HT1080 (cell line): ENCODE measurements around the gene HECTD2. TPM values are rescaled to one million over a fixed set of nuclear protein-coding genes. Genes with fewer than 3 reads are reported as not detected.
"Not testable (repeated sequence)": the region's sequence is repeated elsewhere in the genome, so short reads cannot be mapped to it uniquely, and the experiment has no call there.

Experiments used
- DNase-seq: peaks from one replicate; pipeline ENCODE4 v3.0.0-alpha.2; 2015; ENCODE audit warnings: low read depth
- polyA plus RNA-seq, 2 experiments: library from polyadenylated mRNA; depleted of rRNA; stranded (reverse); fragments of >200 nt; gene quantifications; 2 replicates each; pipeline ENCODE4 v1.2.3, GENCODE V29; 2015
- total RNA-seq: library from RNA; depleted of rRNA; stranded (reverse); fragments of >200 nt; shearing (Covaris generic); gene quantifications from 2 replicates; pipeline ENCODE4 v1.2.3, GENCODE V29; 2014; rRNA removed

The HECTD2 gene, protein sequence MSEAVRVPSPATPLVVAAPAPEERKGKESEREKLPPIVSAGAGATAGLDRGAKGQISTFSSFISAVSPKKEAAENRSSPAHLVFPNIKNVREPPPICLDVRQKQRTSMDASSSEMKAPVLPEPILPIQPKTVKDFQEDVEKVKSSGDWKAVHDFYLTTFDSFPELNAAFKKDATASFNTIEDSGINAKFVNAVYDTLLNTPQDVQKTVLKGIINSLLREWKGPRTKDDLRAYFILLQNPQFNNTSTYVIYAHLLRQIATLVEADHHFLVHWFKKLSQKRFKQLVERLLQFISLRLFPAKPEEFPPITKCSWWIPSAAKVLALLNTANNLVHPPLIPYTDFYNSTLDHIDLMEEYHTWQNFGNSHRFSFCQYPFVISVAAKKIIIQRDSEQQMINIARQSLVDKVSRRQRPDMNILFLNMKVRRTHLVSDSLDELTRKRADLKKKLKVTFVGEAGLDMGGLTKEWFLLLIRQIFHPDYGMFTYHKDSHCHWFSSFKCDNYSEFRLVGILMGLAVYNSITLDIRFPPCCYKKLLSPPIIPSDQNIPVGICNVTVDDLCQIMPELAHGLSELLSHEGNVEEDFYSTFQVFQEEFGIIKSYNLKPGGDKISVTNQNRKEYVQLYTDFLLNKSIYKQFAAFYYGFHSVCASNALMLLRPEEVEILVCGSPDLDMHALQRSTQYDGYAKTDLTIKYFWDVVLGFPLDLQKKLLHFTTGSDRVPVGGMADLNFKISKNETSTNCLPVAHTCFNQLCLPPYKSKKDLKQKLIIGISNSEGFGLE
- 3.8 and 7.1 TPM in 2 replicates for total RNA-seq
- polyA plus RNA-seq (2015; cell fraction: cytosol; rRNA removed) = 3.7 and 6.9 TPM in 2 replicates
- 14.6 and 14.7 TPM in 2 replicates for polyA plus RNA-seq (2015; cell fraction: nucleus; rRNA removed)

DNA sequence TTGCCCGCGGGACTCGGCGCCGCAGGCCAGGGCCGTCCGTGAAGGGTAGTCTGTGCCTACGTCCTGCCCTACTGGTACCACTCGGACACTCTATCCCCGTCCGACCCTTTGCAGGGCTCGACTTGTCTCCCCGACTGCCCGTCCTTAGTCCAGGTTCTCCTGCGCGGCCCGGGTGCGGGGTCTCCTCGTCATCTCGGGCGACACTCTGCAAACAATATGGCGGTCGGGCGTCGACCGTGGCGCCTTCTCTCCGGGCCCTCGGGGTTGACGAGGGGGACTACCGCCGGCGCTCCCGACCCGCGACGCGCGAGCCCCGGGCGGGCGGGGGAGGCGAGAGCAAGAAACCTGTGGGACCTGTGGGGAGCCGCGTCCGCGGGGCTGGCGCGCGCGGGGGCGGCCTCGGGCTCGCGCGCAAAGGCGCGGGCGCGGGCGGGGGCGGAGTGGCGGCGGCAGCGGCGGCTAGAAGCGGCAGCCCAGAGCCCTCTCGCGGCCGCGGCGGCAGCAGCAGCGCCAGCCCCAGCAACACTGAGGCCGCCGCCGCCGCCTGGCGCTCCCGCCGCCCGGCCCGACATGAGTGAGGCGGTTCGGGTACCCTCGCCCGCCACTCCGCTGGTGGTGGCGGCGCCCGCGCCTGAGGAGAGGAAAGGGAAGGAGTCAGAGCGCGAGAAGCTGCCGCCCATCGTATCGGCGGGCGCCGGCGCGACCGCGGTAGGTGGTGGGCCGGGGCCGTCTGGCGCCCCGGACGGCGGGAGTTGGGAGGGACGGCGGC is at the start of gene HECTD2:
Gene HECTD2, plus strand, starts transcription at position 476 of the 769 bp plus-strand sequence. Its CDS starts 95 bp downstream, at position 571.
- DNase-seq = peak; percentile 66

DNA sequence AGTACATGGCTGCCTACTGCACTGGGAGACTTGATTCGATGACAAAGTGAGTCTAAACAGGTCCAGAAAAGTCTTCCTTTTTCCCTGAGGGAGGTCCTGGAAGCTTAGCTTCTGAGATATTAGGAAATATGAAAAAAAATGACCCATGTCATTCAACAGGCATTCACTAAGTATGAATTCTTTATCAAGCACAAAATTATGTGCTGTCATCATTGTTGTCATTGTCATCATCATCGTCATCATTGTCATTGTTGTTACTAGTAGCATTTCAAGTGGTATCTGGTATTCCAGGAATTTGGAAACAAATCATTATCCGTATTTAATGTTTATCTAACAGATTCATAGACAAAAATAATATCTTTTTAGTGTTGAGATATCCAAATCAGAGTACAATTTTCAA is 49.7 kb upstream of the HECTD2 start:
- DNase-seq = no peak

DNA sequence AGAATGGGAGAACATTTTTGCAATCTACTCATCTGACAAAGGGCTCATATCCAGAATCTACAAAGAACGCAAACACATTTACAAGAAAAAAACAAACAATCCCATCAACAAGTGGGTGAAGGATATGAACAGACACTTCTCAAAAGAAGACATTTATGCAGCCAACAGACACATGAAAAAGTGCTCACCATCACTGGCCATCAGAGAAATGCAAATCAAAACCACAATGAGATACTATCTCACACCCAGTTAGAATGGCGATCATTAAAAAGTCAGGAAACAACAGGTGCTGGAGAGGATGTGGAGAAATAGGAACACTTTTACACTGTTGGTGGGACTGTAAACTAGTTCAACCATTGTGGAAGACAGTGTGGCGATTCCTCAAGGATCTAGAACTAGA is 44.6 kb upstream of the HECTD2 start:
- DNase-seq = not testable (repeated sequence)

DNA sequence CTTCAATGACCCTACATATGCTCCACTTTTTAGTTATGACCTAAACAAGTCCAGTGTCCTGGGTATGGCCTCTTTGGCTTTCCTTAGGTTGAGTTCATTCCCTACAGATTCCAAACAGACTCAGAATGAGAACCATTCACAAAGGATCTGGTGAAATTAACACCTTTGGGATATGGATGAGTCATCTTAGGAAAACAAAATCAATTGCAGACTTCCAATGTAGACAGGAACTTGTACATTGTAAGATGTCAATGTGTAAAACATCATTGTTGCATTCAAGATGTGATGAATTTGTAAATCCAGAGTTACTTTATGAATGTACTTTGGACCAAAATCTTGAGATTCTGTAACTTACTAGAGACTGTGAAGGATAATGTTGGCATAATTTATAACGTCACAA is 43.4 kb upstream of the HECTD2 start:
- no peak for DNase-seq

DNA sequence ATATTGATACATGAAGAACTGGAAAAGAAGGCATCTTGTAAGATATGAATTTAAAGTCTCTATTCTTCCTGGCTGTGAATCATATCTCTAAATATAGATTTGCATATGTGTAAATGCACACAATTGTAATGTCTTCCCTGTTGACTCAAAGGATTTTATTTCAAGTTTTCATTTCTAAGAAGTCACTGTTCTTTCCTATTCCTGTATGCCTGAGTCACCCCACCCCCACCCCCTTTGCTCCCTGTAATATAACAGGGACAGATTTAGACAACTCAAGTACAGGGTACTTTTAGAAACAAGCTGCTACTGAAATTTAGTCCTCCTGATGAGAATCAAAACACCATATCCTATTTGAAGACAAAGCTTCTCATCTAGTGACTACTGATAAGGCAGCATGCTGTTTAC is 43.0 kb upstream of the HECTD2 start:
- DNase-seq = no peak

DNA sequence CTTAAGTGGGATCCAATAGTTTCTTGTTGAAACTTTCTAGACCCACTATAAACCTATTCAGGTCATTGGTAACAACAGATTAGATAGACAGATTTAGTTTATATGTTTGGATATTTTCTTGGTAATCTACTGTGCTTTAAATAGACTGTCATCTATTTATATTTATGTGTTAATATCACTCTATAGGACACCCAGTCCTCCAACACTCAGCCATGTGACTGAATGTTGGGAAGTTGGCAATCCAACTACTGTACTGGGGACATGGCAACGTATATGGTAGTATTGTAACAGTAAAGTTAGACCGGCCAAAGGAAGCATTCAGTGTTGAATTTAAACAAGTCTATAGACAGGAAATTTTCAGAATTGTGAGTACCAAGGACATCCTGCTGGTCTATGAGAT is 42.6 kb upstream of the HECTD2 start:
- DNase-seq = no peak

DNA sequence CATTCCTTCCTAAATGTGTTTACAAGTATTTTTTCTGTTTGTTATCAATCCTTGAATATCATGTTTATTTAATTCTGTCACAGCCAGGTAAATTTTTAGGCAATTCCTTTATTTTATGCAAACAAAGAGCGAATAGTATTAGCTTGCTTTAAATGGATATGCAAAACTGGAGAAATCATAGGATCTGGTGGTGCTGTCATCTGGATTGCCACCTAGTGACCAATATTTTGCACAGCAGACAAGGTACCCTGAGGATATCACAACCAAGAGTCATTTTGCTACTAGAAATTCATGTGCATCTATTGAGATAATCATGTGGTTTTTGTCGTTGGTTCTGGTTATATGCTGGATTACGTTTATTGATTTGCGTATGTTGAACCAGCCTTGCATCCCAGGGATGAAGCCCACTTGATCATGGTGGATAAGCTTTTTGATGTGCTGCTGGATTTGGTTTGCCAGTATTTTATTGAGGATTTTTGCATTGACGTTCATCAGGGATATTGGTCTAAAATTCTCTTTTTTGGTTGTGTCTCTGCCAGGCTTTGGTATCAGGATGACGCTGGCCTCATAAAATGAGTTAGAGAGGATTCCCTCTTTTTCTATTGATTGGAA is 40.1 kb upstream of the HECTD2 start:
- peak; percentile 43 for DNase-seq

DNA sequence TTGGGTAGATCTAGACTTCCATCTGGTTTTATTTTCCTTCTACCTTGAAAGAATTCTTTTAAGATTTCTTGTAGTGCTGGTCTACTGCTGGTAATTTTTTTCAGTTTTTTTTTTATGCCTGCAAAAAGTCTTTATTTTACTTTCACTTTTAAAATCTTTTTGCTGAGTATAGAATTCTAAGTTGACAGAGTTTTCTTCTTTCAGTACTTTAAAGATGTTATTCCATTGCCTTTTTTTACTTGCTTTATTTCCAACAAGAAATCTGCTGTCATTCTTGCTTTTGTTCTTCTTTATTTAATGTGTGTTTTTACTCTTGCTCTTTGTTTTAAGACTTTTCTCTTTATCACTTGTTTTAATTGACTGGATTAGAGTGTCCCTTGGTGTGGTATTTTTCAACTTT is 36.1 kb upstream of the HECTD2 start:
- DNase-seq = no peak

DNA sequence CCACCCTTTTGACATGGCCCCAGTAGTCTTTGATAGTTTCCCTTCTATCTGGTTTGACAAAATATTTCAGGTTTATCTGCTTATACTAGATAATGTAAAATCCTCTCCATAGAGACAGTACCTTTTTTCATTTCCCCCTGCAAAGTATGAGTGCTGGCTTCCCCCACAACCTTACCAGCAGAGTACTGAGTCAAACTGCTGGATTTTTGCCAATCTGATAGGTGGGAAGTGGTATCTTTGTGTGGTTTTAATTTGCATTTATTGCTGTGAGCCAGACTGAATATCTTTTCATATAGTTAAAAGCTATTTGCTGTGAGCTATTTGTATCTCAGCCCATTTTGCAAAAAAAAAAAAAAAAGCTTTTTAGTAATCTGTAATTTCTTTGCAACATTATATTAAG is 32.1 kb upstream of the HECTD2 start:
- DNase-seq = peak; percentile 64

DNA sequence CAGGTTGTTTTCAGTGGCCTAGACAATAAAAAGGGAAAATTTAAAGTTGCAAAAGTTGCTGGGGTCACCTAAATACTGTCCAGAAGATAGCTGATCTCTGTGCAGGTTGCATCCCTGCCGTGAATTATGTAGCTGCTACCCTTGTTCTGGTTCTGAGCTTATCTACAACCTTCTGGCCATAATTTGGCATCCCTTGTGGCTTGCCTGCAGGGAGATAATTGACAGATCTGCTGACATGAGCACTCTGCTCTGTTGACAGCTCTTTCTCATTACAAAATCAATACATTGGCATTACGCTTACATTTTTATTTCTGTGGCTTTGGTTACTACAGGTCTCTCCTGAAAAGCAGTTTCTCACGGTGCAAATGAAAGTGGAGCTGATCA is 29.3 kb upstream of the HECTD2 start:
- no peak for DNase-seq

DNA sequence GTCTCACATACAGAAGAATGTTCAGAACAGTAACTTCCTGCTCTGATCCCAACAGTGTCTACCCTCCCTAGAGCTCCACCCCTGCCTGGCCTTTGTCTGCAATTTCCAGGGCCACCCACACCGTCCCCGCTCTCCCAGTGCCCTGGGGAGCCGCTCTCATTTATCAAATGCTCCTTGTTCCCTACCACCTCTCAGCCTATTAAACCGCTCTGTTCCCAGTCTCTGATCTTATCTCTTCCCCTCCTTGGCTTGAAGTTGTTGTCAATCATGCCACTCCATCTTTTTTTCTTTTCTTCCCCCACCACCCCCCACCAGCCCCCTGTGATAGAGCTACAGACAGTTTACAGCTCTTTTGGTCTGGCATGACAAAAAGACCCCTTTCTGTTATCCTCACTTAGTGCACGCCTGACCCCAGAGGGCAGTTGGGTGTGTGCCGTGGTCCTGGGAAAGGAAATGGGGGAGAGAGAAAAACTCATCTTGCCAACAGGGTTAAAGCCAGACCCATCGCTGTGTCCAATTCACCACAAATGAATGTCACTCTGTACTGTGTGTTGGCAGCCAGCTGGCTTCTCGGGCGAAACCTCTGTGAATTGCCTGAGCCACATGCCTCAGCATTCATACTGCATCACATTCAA is 28.8 kb upstream of the HECTD2 start:
- DNase-seq = no peak

DNA sequence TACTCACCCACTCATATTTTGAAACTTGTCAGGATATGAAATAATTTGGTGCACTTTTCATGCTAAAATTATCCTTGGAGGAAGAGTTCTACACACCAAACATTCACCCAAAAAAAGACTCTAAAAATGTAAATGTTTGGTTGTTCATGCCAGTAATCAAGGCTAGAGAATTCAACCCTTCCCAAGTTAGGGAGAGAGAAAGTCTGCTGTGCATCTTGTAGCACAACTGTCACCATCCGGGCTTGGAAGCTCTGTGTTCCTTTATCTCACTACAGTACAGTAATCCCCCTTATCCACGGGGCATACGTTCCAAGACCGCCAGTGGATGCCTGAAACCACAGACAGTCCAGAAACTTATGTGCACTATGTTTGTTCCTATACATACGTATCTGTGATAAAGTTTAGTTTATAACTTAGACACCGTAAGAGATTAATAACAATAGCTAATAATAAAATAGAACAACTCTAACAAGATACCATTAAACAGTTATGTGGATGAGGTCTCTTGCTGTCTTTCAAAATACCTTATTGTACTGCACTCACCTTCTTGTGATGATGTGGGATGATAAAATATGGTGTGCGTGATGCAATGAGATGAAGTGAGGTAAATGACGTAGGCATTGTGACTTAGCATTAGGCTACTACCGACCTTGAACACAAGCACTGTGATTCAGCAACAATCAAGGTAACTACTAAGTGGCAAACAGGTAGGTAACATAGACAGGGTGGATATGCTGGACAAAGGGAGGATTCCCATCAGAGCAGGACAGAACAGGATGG is 24.6 kb upstream of the HECTD2 start:
- no peak for DNase-seq

DNA sequence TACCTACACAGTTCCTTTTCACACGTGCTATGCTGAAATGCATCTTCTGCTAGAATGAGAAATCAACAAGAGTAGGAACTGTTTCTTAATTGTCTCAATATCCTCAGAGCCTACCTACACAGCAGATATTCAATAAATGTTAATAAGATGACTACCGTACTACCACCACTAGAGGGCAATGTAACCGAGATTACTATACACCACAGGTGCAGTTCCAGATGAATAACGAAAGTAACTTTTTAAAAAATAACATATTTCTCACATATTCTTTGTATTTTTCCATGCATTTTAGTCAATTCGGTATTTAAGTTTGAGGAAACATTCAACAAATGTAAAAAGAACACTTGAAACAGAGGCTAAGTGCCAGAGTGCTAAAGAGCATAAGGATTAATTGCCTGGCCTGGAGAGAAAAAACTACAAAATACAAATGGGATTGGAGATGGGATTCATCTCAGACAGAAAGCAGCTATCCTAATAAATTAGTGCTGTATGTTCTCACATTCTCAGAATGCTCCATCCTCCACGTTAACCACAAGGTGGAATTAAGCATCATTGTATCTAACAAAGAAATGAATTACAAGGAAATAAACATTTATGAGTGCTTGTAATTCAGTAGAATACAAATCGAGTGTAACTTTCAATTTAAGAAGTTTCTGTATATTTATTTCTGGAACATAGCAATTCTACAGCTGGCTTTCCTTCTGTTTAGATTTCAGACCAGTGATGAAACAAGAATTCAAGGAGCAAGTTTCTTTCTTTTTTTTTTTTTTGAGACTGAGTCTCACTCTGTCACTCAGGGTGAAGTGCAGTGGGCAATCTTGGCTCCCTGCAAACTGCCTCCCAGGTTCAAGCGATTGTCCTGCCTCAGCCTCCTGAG is 20.3 kb upstream of the HECTD2 start:
- DNase-seq = peak; percentile 23

DNA sequence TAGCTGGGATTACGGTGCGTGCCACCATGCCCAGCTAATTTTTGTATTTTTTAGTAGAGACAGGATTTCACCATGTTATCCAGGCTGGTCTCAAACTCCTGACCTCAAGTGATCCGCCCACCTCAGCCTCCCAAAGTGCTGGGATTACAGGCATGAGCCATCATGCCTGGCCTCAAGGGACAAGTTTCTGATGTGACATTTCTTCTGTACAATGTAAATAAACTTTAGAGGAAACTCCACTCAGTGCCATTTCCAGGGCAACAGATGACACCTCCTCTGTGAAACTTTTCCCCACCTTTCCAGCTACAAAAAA is 19.7 kb upstream of the HECTD2 start:
- not testable (repeated sequence) for DNase-seq

DNA sequence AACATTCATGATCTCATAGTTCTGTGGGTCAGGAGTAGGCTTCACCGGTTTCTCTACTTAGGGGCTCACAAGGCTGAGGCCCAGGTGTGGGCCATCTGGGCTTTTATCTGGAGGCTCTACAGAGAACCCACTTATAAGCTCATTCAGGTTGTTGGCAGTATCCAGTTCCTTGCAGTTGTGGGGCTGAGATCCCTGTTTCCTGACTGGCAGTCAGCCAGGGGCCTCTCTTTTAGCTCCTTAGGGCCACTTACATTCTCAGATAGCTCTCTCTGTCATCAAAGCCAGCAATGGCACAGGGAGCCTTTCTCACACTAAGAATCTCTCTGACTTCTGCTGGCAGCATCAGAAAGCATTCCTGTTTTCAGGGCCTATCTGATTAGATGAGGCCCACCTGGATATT is 18.2 kb upstream of the HECTD2 start:
- DNase-seq = no peak

DNA sequence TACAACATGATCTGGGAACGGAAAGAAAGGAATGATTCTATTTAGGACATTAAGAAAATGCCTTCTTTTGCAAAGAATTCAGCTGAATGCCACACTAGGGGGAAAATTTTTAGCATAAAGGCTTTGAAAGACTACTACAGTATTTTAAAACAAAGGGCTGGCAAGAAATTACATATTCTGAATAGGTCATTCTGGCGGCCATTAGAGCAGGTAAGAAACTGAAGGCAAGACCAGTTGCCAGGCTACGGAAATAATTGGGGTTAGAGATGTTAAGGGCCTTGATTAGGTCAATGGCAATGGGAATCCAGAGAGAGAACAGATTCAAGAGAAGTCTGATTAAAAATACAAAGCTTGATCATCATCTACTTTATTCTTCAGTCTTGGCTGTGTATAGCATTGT is 3.8 kb upstream of the HECTD2 start:
- DNase-seq = no peak

DNA sequence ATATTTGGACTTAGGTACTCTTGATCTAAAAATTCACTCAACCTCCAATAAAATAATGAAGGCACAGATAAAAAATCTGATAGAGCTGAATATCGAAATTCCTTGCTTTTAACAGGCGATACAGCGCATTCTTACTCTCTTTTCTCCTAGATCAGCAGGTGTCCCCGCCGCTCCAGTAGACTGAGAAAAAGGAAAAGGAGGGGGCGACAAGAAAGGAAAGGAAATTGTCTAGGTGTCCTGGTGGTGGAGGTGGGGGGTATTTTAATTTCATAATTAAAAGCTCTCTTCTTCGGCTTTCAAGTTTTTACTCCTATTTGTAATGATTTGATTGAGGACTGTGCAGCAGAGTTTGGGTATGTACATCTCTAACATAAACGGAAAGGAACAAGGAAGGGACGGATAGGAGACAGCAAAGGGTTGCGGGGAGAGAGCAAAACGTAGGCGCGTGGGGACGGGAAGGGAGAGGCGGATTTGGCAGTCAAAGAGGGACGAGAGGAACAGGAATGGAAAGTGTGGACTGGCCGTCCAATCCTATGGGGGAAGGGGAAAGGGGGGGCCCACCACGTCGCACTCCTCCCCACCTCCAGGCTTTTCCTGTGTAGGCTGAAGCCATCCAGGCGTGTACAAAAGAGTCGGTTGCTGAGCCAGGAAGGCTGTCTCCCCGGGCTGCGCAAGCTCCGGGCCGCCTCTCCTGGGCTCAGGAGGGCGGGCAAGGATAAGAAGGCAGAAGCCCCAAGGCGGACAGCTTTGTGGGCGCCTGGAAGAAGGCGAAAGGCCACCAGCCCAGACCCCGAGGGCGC is 875 bp upstream of the HECTD2 start:
- DNase-seq = peak; percentile 85

DNA sequence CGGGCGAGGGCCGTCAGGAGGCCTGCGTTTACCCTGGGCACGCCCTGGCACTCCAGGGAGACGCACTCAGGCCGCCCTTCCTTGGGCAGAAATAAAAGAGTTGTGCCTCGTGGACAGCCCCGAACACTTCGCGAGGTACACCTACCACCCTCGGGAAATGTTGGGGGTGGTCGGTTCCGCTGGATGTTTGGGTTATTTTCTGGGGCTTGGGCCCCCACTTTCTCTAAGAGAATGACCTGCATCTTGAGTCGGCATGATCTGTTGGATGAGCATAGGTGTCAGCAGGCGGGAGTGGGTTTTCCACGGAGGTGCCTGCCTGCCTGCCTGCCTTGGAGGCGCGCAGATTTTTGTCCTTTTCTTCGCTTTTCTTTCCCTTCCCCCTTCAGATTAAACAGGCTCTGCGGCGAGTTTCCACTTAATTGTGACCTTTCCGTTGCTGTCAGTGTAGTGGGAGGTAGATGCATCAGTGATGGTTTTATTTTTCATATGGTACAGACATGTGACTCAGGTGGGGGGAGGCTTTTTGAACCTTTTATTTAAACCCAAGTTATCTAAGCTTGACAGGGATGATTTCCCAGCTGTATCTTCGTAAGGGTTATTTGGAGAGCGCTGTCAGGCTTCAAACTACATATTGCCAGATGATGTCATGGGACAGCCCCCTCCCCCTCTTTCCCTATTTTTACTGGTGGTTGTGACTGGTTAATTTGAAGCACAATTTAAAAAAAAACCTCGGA is 661 bp downstream of the HECTD2 start:
- no peak for DNase-seq
